Mammary epithelial cell (primary cell): Measurements from ENCODE around the gene CYTH2.

ENCODE experiments used
- CTCF ChIP-seq, 2 donors: IDR thresholded peaks in 1 of 2; conservative IDR thresholded peaks in 1 of 2; 2 replicates each; pipeline ENCODE4 v1.5.1; 2011 to 2012; ENCODE audit warnings: inconsistent platforms in 2 of 2, low read length in 2 of 2, mild to moderate bottlenecking in 2 of 2, control low read depth in 1 of 2, low read depth in 1 of 2; ENCODE audit not compliant: insufficient read depth in 1 of 2; ENCODE audit errors: extremely low read depth in 1 of 2
- EZH2 ChIP-seq: IDR thresholded peaks from 2 replicates; pipeline ENCODE4 v1.6.1; 2012; ENCODE audit warnings: low read length, inconsistent platforms, borderline replicate concordance

- no peak for TF ChIP-seq CTCF (conservative IDR thresholded peaks at IDR 0.05 in 1 of 2, IDR thresholded peaks at IDR 0.05 in 1 of 2; ENCODE audit: extremely low read depth in 1 of 2, insufficient read depth in 1 of 2, low read depth in 1 of 2, low read length in 2 of 2)
- no peak for TF ChIP-seq EZH2
These were observed 26.2 kb downstream of the CYTH2 start for GRCh38 chr19:48495396-48495795.
